HUES6 (cell line): ENCODE results near the gene RPS6KA4.
A peak's percentile ranks its signal among the peaks of the same experiment; 100 is the strongest.

Experiments used
- H3K27ac ChIP-seq: 2 replicates; pipeline ENCODE4 v1.7.0; 2013; ENCODE audit warnings: low read depth, mild to moderate bottlenecking, low read length, inconsistent platforms
- H3K27me3 ChIP-seq: 2 replicates; pipeline ENCODE4 v1.6.1; 2013; ENCODE audit warnings: low read length; ENCODE audit not compliant: control insufficient read depth, insufficient read depth
- H3K36me3 ChIP-seq: 2 replicates; pipeline ENCODE4 v1.6.1; 2013; ENCODE audit warnings: low read length; ENCODE audit not compliant: control insufficient read depth, insufficient read depth
- H3K4me1 ChIP-seq: 2 replicates; pipeline ENCODE4 v1.6.1; 2013; ENCODE audit warnings: low read length; ENCODE audit not compliant: control insufficient read depth, insufficient read depth
- H3K4me3 ChIP-seq: 2 replicates; pipeline ENCODE4 v1.5.1; 2013; ENCODE audit warnings: low read depth, low read length
- H3K9ac ChIP-seq: one replicate; pipeline ENCODE4 v1.6.1; 2013; ENCODE audit warnings: mild to moderate bottlenecking, low read length
- H3K9me3 ChIP-seq: 2 replicates; pipeline ENCODE4 v1.6.1; 2013; ENCODE audit warnings: low read depth, low read length; ENCODE audit not compliant: control insufficient read depth, insufficient read depth

The RPS6KA4 gene

GRCh38 chr11:64372802-64373597, 14.0 kb downstream of the RPS6KA4 start:
- H3K4me1 ChIP-seq: peaks cover 7% of the 10 kb centered on the region; the same call in 1 of the 2 replicates
- no peaks in the 10 kb centered on the region for H3K27me3 ChIP-seq
- H3K4me3 ChIP-seq: peak overlapping the region; percentile 59
- H3K9me3 ChIP-seq: no peaks in the 10 kb centered on the region
- H3K36me3 ChIP-seq: peaks cover 14% of the 10 kb centered on the region
- no peak overlapping the region; the same call in 1 of the 2 replicates for H3K27ac ChIP-seq
- peak overlapping the region; percentile 68 for H3K9ac ChIP-seq

GRCh38 chr11:64373598-64373974, 14.6 kb downstream of the RPS6KA4 start:
- no peaks in the 10 kb centered on the region for H3K27me3 ChIP-seq
- H3K36me3 ChIP-seq: peaks cover 11% of the 10 kb centered on the region
- H3K9me3 ChIP-seq: no peaks in the 10 kb centered on the region
- H3K27ac ChIP-seq: no peak overlapping the region; the same call in 1 of the 2 replicates
- H3K4me1 ChIP-seq: peaks cover 7% of the 10 kb centered on the region; the same call in 1 of the 2 replicates
- H3K9ac ChIP-seq: peak overlapping the region; percentile 68
- peak overlapping the region; percentile 59 for H3K4me3 ChIP-seq

- no peak overlapping the region for H3K27ac ChIP-seq
- H3K4me3 ChIP-seq: no peak overlapping the region
- H3K9me3 ChIP-seq: peaks cover 4% of the 10 kb centered on the region; the same call in 1 of the 2 replicates
- no peak overlapping the region for H3K9ac ChIP-seq
- H3K27me3 ChIP-seq: no peaks in the 10 kb centered on the region
- no peaks in the 10 kb centered on the region for H3K36me3 ChIP-seq
- H3K4me1 ChIP-seq: peaks cover 11% of the 10 kb centered on the region; the same call in 1 of the 2 replicates
Observed at GRCh38 chr11:64376071-64376470, 17.1 kb downstream of the RPS6KA4 start.

- Histone ChIP-seq H3K27ac (no peak overlapping the region), H3K27me3 (no peaks in the 10 kb centered on the region), H3K4me1 (peaks cover 12% of the 10 kb centered on the region; the same call in 1 of the 2 replicates), H3K4me3 (no peak overlapping the region), H3K36me3 (no peaks in the 10 kb centered on the region), H3K9me3 (peaks cover 4% of the 10 kb centered on the region; the same call in 1 of the 2 replicates), H3K9ac (no peak overlapping the region)
Observed at GRCh38 chr11:64378335-64378880, 19.4 kb downstream of the RPS6KA4 start.

- H3K9ac ChIP-seq: no peak overlapping the region
- H3K9me3 ChIP-seq: peaks cover 4% of the 10 kb centered on the region; the same call in 1 of the 2 replicates
- no peak overlapping the region for H3K4me3 ChIP-seq
- no peak overlapping the region for H3K27ac ChIP-seq
- no peaks in the 10 kb centered on the region for H3K27me3 ChIP-seq
- H3K36me3 ChIP-seq: no peaks in the 10 kb centered on the region
- H3K4me1 ChIP-seq: peaks cover 9% of the 10 kb centered on the region; the same call in 1 of the 2 replicates
Observed at GRCh38 chr11:64379160-64379559, 20.2 kb downstream of the RPS6KA4 start.

GRCh38 chr11:64379817-64380709, 21.1 kb downstream of the RPS6KA4 start:
- H3K4me3 ChIP-seq: no peak overlapping the region
- H3K27ac ChIP-seq: no peak overlapping the region
- H3K4me1 ChIP-seq: peaks cover 10% of the 10 kb centered on the region; the same call in 1 of the 2 replicates
- no peaks in the 10 kb centered on the region for H3K27me3 ChIP-seq
- H3K9ac ChIP-seq: no peak overlapping the region
- H3K36me3 ChIP-seq: no peaks in the 10 kb centered on the region
- H3K9me3 ChIP-seq: peaks cover 4% of the 10 kb centered on the region; the same call in 1 of the 2 replicates

GRCh38 chr11:64381350-64381749, 22.4 kb downstream of the RPS6KA4 start:
- peaks cover 16% of the 10 kb centered on the region; the same call in 1 of the 2 replicates for H3K4me1 ChIP-seq
- no peak overlapping the region for H3K27ac ChIP-seq
- H3K4me3 ChIP-seq: no peak overlapping the region
- H3K27me3 ChIP-seq: no peaks in the 10 kb centered on the region
- H3K9ac ChIP-seq: no peak overlapping the region
- peaks cover 4% of the 10 kb centered on the region; the same call in 1 of the 2 replicates for H3K9me3 ChIP-seq
- H3K36me3 ChIP-seq: no peaks in the 10 kb centered on the region

GRCh38 chr11:64382047-64382446, 23.1 kb downstream of the RPS6KA4 start:
- no peak overlapping the region for H3K9ac ChIP-seq
- H3K27me3 ChIP-seq: no peaks in the 10 kb centered on the region
- H3K9me3 ChIP-seq: peaks cover 4% of the 10 kb centered on the region; the same call in 1 of the 2 replicates
- H3K27ac ChIP-seq: no peak overlapping the region
- no peak overlapping the region for H3K4me3 ChIP-seq
- H3K4me1 ChIP-seq: peaks cover 16% of the 10 kb centered on the region; the same call in 1 of the 2 replicates
- H3K36me3 ChIP-seq: no peaks in the 10 kb centered on the region

GRCh38 chr11:64382586-64382985, 23.6 kb downstream of the RPS6KA4 start:
- H3K4me3 ChIP-seq: no peak overlapping the region
- H3K9ac ChIP-seq: no peak overlapping the region
- H3K4me1 ChIP-seq: peaks cover 16% of the 10 kb centered on the region; the same call in 1 of the 2 replicates
- no peaks in the 10 kb centered on the region for H3K27me3 ChIP-seq
- H3K27ac ChIP-seq: no peak overlapping the region
- H3K9me3 ChIP-seq: peaks cover 4% of the 10 kb centered on the region; the same call in 1 of the 2 replicates
- no peaks in the 10 kb centered on the region for H3K36me3 ChIP-seq

GRCh38 chr11:64383580-64383979, 24.6 kb downstream of the RPS6KA4 start:
- H3K27ac ChIP-seq: no peak overlapping the region
- H3K27me3 ChIP-seq: no peaks in the 10 kb centered on the region; the same call in 1 of the 2 replicates
- H3K9me3 ChIP-seq: peaks cover 4% of the 10 kb centered on the region; the same call in 1 of the 2 replicates
- no peak overlapping the region for H3K4me3 ChIP-seq
- no peaks in the 10 kb centered on the region for H3K36me3 ChIP-seq
- H3K4me1 ChIP-seq: peaks cover 16% of the 10 kb centered on the region; the same call in 1 of the 2 replicates
- no peak overlapping the region for H3K9ac ChIP-seq
